OCI-LY7 (cell line): ENCODE measurements around the gene INHBE. TPM values are rescaled to one million over a fixed set of nuclear protein-coding genes. Genes with fewer than 3 reads are reported as not detected.
"Not testable (repeated sequence)": the region's sequence is repeated elsewhere in the genome, so short reads cannot be mapped to it uniquely, and the experiment has no call there.

Source experiments
- BruUV-seq: library from RNA; stranded (reverse); fragments of 400-500 nt; replicated peaks from 2 replicates; lab custom pipeline; 2021; lab: Mats Ljungman, UMichigan
- CTCF ChIA-PET: fragments of 300-600 bp; sonication (Branson Sonifier 250); formaldehyde crosslinking; loops from one replicate; lab custom pipeline; 2022; ENCODE audit warnings: antibody characterized with exemption; ENCODE audit not compliant: unreplicated experiment; lab: Charles Lee
- POLR2A ChIA-PET: fragments of 300-600 bp; sonication (Branson Sonifier 250); formaldehyde crosslinking; loops from one replicate; lab custom pipeline; 2022; ENCODE audit warnings: antibody characterized with exemption; lab: Charles Lee
- DNase-seq: peaks from one replicate; pipeline ENCODE4 v3.0.0-alpha.2; 2015; ENCODE audit warnings: low spot score
- H2AFZ ChIP-seq: fragments of 200-600 bp; sonication (generic), shearing (Covaris generic); 2 replicates; pipeline ENCODE4 v1.6.1; 2014; ENCODE audit warnings: mild to moderate bottlenecking, antibody characterized with exemption, low read length, moderate library complexity
- H3K27ac ChIP-seq: fragments of 200-600 bp; sonication (generic); 2 replicates; pipeline ENCODE4 v1.5.1; 2014; ENCODE audit warnings: mixed run types, low read depth, mild to moderate bottlenecking, moderate library complexity, low read length, inconsistent platforms; ENCODE audit not compliant: poor library complexity, severe bottlenecking
- H3K36me3 ChIP-seq: fragments of 200-600 bp; sonication (generic); 2 replicates; pipeline ENCODE4 v1.6.1; 2014; ENCODE audit warnings: mild to moderate bottlenecking, antibody characterized with exemption, low read length, moderate library complexity, mixed read lengths; ENCODE audit not compliant: insufficient read depth
- H3K4me1 ChIP-seq: fragments of 200-600 bp; sonication (generic); 2 replicates; pipeline ENCODE4 v1.5.1; 2014; ENCODE audit warnings: mild to moderate bottlenecking, low read length; ENCODE audit not compliant: insufficient read depth, poor library complexity, severe bottlenecking
- H3K4me2 ChIP-seq: fragments of 200-600 bp; sonication (generic); 2 replicates; pipeline ENCODE4 v1.6.1; 2014; ENCODE audit warnings: mild to moderate bottlenecking, low read length
- H3K4me3 ChIP-seq: fragments of 200-600 bp; sonication (generic); 2 replicates; pipeline ENCODE4 v1.5.1; 2014; ENCODE audit warnings: mild to moderate bottlenecking, low read depth, low read length; ENCODE audit not compliant: poor library complexity, severe bottlenecking
- H3K79me2 ChIP-seq: fragments of 200-600 bp; sonication (generic); 2 replicates; pipeline ENCODE4 v1.6.1; 2016; ENCODE audit warnings: low read depth, mild to moderate bottlenecking, low read length, moderate library complexity, mixed read lengths; ENCODE audit not compliant: insufficient read depth
- H3K9me2 ChIP-seq: fragments of 200-600 bp; sonication (generic); 2 replicates; pipeline ENCODE4 v1.6.1; 2016; ENCODE audit warnings: mild to moderate bottlenecking, low read length, mixed read lengths; ENCODE audit not compliant: insufficient read depth
- H3K9me3 ChIP-seq: fragments of 200-600 bp; sonication (generic); 2 replicates; pipeline ENCODE4 v1.6.1; 2014; ENCODE audit warnings: mild to moderate bottlenecking, mixed run types, low read length, mixed read lengths
- H4K20me1 ChIP-seq: fragments of 200-600 bp; sonication (generic); 2 replicates; pipeline ENCODE4 v1.6.1; 2014; ENCODE audit warnings: mild to moderate bottlenecking, antibody characterized with exemption, low read length, moderate library complexity, mixed read lengths; ENCODE audit not compliant: insufficient read depth
- CTCF ChIP-seq: fragments of 200-600 bp; sonication (generic); conservative IDR thresholded peaks from 2 replicates; pipeline ENCODE4 v1.5.1; 2014; ENCODE audit warnings: mild to moderate bottlenecking, antibody characterized with exemption, low read length, moderate library complexity, mixed read lengths
- EZH2phosphoT487 ChIP-seq: fragments of 200-600 bp; sonication (generic); IDR thresholded peaks from 2 replicates; pipeline ENCODE4 v1.6.1; 2018; ENCODE audit warnings: low read depth, borderline replicate concordance, mild to moderate bottlenecking, mixed run types, antibody characterized with exemption, low read length, moderate library complexity, mixed read lengths
- intact Hi-C: fragments of 100-400 bp; cut with micrococcal nuclease; formaldehyde crosslinking; loops from one replicate; pipeline ENCODE4 v1.10.0; 2022; ENCODE audit not compliant: unreplicated experiment
- total RNA-seq, 2 experiments: library from RNA; depleted of rRNA in 1 of 2; stranded (reverse); fragments of >200 nt in 1 of 2; shearing (Covaris generic) in 1 of 2; gene quantifications; 2 replicates each; pipeline ENCODE4 v1.2.3, GENCODE V29; 2014 to 2022

Gene INHBE
- total RNA-seq, 2 experiments from 2014 or later, result 3.2 to 4.0 TPM

- intact Hi-C loops, result no loop called here
- DNase-seq, result no peak
- peaks cover 40% of the 10 kb centered on the region for H3K79me2 ChIP-seq
- peaks cover 15% of the 10 kb centered on the region for H3K4me1 ChIP-seq
- H3K27ac ChIP-seq, result no peak overlapping the region
- H4K20me1 ChIP-seq, result no peaks in the 10 kb centered on the region; the same call in 1 of the 2 replicates
- peaks cover 60% of the 10 kb centered on the region for H3K36me3 ChIP-seq
- POLR2A ChIA-PET, result interaction anchor here (1.3 kb wide), 1 partner anchor 23 kb away, joined by 3 read pairs; no protein-coding TSS in a partner anchor
- CTCF ChIA-PET, result no interaction called here
- H3K4me2 ChIP-seq, result no peak overlapping the region
- no TSS peak for BruUV-seq
- H3K4me3 ChIP-seq, result no peak overlapping the region
- TF ChIP-seq CTCF (no peak), EZH2phosphoT487 (no peak)
- H3K9me3 ChIP-seq, result no peaks in the 10 kb centered on the region
- no peaks in the 10 kb centered on the region for H3K9me2 ChIP-seq
- H2AFZ ChIP-seq, result no peak overlapping the region
These were observed 35.0 kb downstream of the INHBE start for GRCh38 chr12:57490126-57490525.

GRCh38 chr12:57491393-57492280, 36.5 kb downstream of the INHBE start:
- H4K20me1 ChIP-seq, result no peaks in the 10 kb centered on the region; the same call in 1 of the 2 replicates
- peaks cover 73% of the 10 kb centered on the region for H3K36me3 ChIP-seq
- CTCF ChIA-PET, result interaction anchor here (1.1 kb wide), 1 partner anchor 25 kb away, joined by 3 read pairs; no protein-coding TSS in a partner anchor
- peak; percentile 46 for DNase-seq
- H2AFZ ChIP-seq, result no peak overlapping the region
- H3K27ac ChIP-seq, result no peak overlapping the region
- no peaks in the 10 kb centered on the region for H3K9me3 ChIP-seq
- no peak overlapping the region for H3K4me2 ChIP-seq
- POLR2A ChIA-PET, result interaction anchor here (0.6 kb wide), 1 partner anchor 17 kb away, joined by 6 read pairs; no protein-coding TSS in a partner anchor
- intact Hi-C loops, result no loop called here
- H3K9me2 ChIP-seq, result no peaks in the 10 kb centered on the region
- H3K4me3 ChIP-seq, result no peak overlapping the region
- TF ChIP-seq CTCF (peak; percentile 65), EZH2phosphoT487 (no peak)
- H3K4me1 ChIP-seq, result peaks cover 15% of the 10 kb centered on the region
- peaks cover 40% of the 10 kb centered on the region for H3K79me2 ChIP-seq
- BruUV-seq, result TSS peak; percentile 36

GRCh38 chr12:57495051-57495701, 40.1 kb downstream of the INHBE start:
- intact Hi-C loops, H3K4me1 ChIP-seq, H3K9me3 ChIP-seq, H3K4me2 ChIP-seq, CTCF ChIA-PET, H3K27ac ChIP-seq, H2AFZ ChIP-seq, H4K20me1 ChIP-seq, H3K4me3 ChIP-seq, H3K9me2 ChIP-seq, POLR2A ChIA-PET, BruUV-seq, DNase-seq: not testable (repeated sequence)
- peaks cover 17% of the 10 kb centered on the region for H3K79me2 ChIP-seq
- H3K36me3 ChIP-seq, result peaks cover 81% of the 10 kb centered on the region
